HG02759 (cell line): ENCODE data around the gene HOXB6.

Experiments
- ATAC-seq: cut with Tn5 transposase; IDR thresholded peaks from one replicate; pipeline ENCODE4 v1.9.1; 2021; ENCODE audit warnings: mild to moderate bottlenecking, moderate library complexity; ENCODE audit not compliant: unreplicated experiment

Gene HOXB6

DNA sequence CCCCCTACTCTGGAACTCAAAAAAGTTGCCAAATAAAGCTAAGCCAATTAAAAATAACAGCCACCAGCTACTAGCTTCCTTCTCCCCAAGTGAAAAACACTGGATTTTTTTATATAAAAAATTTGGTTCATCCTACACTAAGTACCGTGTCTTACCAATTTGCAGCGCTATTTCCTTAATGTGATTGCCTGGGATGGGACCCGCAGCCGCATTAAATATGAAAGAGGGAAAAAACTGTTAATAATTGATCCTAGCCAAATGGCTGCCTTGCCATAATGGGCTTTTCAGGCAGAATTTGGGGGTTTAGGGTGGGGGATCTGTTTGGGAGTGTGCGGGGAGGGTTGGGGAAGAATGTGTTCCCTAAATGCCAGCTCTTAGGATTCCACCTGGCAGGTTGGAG lies 19.3 kb upstream of the HOXB6 start:
- no peak for ATAC-seq

DNA sequence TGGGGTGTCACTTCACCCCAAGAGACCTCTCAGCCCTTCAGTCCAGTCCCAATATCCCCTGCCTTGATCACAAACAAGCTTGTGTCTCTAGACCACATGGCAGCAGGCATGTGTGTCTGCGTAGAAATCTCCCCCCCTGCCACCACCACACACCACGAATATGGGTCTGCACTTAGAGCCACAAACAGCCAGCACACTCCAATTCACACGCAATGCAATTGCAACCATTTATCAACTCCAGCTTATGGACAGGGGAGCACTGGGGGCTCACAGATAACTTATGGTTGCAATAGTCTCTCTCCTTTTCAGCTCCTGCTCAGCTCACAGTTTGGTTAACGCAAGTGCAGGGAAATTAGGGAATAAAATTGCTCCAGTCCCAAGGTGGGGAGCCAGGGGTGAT lies 18.8 kb upstream of the HOXB6 start:
- no peak for ATAC-seq

DNA sequence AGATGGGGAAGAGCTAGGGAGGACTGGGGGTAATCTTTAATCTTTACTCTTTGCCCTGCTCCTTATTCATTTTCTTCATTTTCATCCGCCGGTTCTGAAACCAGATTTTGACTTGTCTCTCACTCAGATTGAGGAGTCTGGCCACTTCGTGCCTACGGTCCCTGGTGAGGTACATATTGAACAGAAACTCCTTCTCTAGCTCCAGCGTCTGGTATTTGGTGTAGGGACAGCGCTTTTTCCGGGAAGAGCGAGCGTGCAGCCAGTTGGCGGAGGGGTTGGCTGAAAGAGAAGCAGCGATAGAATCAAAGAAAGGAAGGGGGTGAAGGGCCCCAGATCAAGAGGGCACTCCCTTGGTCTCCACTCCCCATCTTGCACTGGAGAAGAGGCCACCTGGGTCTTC lies 18.1 kb upstream of the HOXB6 start:
- ATAC-seq: no peak

DNA sequence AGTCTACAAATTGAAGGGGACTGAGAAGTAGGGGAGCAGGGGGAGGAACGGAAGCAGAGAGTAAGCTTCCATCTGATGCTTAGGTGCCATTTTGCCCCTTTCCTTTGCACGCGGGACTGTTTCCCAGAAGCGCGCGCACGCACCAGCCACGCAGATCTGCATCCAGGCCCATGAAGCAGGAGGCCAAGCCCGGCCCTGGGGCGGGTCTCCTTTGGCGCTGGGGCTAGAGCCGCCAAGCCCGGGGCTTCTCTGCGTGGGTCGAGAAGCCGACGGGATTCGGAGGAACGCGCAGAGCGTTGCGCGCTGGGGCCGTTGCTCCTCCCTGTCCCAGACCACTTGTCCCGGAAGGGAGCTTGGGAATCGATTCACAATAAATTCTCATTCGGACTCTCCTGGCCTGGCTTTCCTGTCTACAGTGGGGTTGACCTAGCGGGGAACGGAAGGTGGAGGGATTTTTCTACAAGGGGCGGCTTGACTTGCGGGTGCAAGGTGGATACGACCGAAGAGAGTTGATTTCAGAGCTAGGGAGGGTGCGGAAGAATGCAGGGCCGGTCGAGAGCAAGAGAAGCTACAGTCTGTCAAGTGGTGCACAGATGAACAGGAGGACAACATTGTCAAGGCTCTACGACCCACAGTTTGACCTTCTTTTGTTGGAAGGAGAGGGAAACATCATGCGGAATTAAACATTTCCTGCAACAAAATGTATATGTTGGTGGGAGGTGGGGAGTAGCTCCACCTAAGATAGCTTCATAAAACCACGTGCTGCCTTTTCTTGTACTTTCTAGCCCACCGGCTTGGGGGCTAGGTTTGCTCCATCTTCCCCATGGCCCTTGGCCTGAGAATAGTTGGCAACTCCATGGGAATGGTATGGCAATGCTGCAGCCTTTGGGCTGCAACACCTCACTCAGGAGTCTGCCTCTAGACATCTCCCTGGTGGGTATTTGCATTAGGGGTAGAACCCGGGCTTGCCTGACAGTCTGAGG lies 16.9 kb upstream of the HOXB6 start:
- no peak for ATAC-seq

DNA sequence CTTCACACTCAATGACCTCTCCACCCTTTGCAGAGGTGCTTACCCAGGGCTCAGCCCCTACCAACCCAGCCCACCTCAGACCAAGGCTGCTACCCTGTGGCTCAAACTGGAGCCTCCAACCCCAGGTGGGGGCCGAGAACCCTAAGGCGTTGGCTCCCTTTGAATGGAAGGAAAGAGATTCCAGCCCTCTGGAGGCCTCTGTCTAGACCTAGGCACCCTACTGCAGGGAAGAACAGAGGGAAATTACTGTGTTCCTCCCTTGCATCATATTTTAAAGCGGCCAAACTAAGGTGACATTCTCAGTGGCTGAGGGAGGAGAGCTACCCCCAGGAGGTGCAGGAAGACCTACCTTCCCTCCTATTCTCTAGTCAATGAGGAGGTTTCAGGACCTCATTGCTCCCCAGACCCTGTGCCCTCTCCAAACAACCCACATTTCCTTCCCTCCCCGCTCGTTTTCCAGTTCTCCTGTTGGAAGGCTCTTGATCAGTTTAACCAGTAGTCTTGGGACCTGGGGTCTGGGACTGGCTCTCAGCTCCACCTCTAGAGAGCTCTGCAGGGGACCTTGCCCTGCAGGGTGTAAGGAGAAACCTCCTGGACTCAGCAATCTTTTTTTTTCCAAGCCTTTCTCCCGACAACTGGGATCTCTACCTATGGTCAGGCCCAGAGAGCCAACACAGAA lies 15.8 kb upstream of the HOXB6 start:
- no peak for ATAC-seq

DNA sequence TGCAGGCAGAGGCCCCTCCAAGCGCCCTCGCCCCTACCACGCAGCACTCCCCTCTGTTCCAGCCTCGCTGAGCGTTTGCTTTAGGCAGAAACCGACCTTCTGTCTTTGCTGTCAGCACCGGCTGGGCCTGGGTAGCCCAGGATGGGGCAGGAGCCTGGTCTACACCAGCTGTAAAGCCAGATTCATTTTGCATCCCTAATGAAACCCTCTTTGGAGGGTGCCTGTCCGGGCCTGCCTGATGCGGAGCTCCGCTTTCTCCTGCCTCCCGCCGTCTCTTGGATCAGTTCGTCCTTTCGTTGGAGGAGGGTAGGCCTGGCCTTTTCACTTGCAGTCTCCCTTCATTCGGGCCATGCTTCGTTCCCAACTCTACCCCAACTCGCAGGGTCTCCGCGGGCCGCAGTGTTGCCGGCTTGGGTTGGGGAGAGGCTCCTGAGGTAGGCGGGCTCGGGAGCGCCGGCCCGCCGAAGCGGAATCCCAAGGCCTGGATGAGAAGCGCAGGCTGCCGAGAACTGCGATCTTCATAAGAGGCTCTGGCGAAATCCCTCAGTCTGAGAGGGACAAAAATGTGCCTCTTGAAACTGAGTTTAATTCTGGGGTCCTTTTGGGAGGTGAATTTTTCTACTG lies 15.2 kb upstream of the HOXB6 start:
- no peak for ATAC-seq

DNA sequence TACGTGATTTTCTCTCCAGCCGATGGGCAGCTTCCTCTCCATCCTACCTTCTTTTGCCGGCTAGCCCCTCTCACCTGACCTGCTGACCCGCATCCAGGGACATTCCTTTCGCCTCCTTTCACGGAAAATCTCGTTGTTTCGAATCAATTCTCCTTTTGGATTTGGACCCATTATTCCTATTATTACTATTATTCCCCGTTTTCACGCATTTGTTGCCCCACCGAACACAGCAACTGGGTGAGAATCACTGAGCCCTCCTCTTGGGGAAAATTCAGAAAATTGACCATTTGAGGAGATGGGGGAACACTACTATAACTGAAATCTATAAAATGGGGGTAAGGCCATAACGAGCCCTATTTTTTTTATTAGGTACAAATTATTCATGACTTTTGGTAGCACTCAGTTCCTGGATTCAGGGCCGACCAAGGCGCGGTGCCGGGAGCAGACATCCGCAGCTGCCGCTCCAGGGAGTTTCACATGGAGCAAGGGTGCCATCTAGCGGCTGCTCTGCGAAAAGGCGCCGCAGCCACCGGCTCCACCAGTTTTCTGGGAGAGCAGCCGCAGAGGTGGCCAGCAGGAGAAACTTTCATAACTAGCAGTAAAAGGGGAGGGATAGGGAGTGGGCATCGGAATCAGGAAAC lies 13.6 kb upstream of the HOXB6 start:
- no peak for ATAC-seq

DNA sequence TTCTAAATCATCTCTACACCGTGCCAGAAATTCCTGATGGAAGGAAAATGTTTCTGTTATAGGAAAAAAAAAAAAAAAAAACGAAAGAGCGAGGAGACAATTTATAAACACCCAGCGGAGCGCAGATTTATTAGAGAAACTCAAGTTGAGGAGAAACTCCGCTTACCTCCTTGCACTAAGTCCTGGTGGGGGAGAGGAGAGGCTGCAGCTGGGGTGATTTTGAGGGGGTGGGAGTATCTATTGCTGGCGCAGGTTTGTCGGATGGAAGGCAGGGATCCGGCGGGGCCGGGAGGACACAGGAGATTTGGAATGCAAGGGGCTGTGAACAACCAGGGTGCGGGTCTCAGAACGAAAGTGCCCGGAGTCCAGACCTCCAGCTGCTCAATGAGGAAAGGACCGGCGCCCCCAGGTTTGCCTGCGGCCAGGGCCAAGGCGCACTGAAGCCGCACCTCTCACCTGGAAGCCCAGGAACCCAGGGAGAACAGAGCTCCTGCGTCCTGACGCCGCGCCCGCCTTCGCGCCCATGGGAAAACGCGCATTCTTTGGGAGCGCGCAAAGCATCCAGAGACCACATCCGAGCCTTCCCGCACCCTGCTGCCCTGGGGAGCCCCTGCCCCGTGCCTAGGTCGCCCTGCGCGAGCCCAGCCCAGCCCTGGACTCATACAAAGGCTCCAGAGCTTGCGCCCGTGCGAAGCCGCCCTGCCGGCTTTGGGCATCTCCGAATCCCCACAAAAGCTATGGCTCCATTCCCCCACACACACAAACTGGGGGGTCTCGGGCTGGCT lies 12.9 kb upstream of the HOXB6 start:
- ATAC-seq: no peak

GRCh38 chr17:48616717-48617470 lies 12.1 kb upstream of the HOXB6 start:
- ATAC-seq: no peak

GRCh38 chr17:48615963-48616716 lies 11.4 kb upstream of the HOXB6 start:
- ATAC-seq: no peak

DNA sequence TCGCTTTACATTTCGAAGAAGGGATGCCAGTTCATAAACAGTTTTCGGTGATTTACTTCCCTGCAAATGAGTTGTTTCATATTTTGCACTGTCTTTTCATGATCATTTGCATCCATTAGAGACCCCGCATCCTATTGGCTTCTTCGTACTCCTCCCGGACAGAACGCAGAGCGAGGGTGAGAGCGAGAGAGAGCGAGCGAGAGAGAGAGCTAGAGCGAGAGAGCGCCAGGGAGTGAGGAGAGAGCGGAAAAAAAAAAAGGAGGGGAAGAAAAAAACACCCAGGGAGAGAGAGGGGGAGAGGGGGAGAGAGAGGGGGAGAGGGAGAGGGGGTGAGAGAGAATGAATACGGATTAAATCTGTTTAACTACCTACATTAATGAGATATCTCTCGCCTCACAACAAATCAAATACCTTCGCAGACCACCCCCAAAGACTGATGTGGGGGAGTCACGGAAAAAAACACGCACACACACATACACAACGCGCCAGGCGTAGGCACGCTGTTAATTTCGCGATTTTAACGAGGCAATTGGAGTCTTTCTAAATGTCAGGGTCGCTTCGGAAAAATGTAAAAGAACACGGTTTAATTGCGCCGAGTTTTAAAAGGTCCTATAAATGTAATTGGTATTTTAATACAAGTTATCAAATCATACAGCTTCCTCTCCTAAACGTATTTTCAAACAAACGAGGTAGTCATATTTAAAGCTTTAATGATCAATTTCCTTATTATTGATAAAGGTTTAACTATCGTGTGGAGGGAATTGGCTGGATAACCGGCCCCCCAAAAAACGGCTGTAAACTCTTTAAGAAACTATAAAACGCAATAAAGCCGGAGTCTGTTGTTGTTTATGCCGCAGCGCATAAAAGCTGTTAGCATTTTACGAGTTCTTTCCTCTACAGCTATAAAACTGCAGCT lies 10.5 kb upstream of the HOXB6 start, which contains the start of gene HOXB8:
HOXB8 (minus strand) TSS at position 246 of the 916 bp plus-strand sequence. CDS start 588 bp downstream, outside the sequence.
- no peak for ATAC-seq

DNA sequence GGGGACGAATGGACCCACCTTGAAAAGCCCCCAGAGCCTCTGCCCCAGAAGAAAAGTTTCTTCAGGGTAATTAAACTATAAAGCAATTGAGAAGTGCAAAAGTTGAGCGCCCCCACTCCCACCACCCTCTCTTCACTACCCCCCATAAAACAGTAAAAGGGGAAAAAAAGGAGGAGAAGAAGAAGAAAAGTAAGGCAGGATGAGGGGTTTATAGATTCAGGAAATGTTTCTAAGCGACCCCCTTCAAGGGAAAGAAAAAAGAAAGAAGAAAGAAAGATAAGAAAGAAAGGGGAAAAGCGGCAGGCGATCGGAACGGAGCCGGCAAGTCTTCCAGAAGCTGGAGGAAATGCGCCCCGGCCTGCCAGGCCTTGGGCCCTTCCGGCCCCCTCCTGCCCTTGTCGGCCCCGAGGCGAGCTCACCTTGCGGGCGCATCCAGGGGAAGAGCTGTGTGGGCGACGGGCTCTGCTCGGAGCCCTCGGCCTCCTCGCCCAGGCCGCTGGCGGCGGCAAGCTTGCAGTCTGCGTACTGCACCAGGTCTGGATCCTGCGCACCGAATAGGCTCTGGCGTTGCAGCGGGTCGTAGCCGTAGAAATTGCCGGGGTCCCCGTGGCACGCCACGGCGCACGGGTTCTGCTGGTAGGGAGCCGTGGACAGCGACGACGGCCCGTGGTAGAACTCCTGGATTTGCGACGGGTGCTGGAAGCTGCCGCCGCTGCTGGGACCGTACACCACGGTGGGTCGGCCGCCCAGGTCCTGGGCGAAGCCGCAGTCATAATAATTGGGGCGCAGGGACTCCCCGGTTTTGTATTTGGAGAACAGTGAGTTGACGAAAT lies 9.3 kb upstream of the HOXB6 start:
- no peak for ATAC-seq

DNA sequence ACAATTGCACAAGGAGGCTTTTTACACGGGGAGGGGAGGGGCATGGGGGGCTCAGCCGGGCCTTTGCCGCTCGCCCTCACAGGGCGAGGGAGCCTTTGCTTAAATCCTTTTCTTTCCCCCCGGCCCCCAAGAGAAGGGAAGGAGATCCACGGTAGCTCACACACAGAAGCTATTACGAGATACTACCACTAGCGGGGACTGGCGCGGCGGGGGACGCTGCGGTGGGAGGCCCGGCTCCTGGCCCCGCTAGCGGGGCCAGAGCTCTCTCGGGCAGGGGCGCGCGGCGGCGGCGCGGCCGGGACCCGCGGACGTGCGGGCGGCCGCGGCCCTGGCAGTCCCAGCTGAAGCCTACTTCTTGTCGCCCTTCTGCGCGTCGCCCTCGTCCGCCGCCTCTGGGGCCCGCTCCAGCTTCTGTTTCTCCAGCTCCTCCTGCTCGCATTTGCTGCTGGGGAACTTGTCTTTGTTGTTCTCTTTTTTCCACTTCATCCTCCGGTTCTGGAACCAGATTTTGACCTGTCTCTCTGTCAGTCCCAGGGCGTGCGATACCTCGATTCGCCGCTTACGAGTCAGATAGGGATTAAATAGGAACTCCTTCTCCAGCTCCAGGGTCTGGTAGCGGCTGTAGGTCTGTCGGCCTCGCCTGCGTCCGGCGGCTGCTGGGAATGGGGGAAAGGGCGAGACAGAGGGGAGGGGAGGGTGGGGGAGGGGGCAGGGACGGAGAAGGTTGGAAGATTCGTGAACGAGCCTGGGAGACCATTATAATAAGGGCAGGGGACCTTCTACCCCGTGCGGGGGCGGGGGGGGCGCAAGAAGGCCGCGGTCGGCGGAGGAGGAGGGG lies 8.3 kb upstream of the HOXB6 start:
- ATAC-seq: no peak

DNA sequence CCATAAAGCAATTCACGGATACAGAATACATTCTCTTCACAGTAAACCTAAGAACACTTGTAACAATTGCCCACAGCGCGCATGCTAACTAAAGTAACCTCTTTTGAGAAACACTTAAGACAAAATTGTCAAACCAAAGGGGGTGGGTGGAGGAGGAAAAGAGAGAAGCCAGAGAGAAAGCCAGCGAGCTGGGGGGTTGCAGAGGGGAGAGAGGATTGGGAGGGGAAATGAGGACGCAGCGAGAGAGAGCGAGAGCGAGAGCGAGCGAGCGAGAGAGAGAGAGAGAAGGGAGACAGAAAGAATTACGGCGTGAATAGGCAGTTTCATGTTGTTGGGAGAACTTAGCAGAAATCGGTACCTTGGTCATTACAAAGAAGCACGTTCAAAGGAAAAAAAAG lies 7.7 kb upstream of the HOXB6 start:
- no peak for ATAC-seq

DNA sequence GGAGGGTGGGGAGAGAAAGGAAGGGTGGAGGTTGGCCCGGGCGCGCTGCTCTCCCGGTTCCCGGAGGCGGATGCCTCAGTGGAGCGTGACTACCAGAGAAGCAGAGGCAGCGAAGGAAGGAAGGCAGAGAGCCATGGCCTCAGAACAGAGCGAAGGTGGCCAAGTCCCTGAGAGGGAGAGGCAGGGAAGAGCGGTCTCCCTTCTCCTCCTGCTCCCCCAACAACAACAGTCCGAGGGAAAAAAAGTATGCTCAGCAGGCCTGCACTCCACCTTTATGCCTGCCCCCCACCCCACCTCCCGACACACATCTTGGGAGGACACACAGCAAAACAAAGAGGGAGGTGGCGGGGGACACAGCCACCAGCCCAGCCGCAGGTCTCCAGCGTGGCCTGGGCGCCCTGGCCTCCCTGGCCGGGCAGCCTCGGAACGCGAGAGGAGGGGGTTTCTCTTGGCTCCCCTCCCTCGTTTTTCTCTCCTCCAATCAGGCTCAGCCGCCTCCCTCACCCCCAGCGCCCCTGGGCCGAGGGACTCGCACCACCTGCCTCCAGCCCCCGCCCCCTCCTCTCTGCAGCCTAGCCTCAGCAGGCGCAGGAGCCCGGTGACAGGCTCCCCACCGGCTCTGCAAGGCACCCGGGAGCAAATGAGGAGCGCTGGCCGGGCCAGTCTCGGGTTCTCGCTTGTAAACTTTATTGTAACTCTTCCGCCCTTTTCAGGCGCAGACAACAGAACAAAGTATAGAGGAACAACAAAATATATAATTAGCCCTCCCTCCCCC lies 7.1 kb upstream of the HOXB6 start:
- no peak for ATAC-seq
